Caco-2 (cell line): ENCODE data around the gene D2HGDH. TPM values are rescaled to one million over a fixed set of nuclear protein-coding genes. Genes with fewer than 3 reads are reported as not detected.

ENCODE experiments used
- BruUV-seq: library from RNA; stranded (reverse); fragments of 400-500 nt; replicated peaks from 2 replicates; lab custom pipeline; 2021; lab: Mats Ljungman, UMichigan
- CTCF ChIA-PET: fragments of 300-600 bp; sonication (Branson Sonifier 250); formaldehyde crosslinking; loops from one replicate; lab custom pipeline; 2022; ENCODE audit warnings: antibody characterized with exemption; lab: Charles Lee
- POLR2A ChIA-PET: fragments of 300-600 bp; sonication (Branson Sonifier 250); formaldehyde crosslinking; loops from one replicate; lab custom pipeline; 2022; ENCODE audit warnings: antibody characterized with exemption; lab: Charles Lee
- DNase-seq, 2 experiments: peaks; one replicate each; pipeline versions ENCODE4 v3.0.0 to v3.0.0-alpha.2; 2020 to 2022
- H3K27me3 ChIP-seq: replicated peaks from 2 replicates; pipeline ENCODE4 v1.6.0; 2011; ENCODE audit warnings: low read length; ENCODE audit not compliant: control insufficient read depth, insufficient read depth
- H3K36me3 ChIP-seq: 2 replicates; pipeline ENCODE4 v1.5.1; 2011; ENCODE audit warnings: low read length; ENCODE audit not compliant: control insufficient read depth, insufficient read depth
- H3K4me1 ChIP-seq: fragments of 250-450 bp; sonication (Bioruptor Pico); 2 replicates; pipeline ENCODE4 v1.5.1; 2020; ENCODE audit warnings: mild to moderate bottlenecking
- H3K4me3 ChIP-seq: 2 replicates; pipeline ENCODE4 v1.5.1; 2011; ENCODE audit warnings: low read depth, mild to moderate bottlenecking, control low read depth, low read length
- H3K9me3 ChIP-seq: fragments of 250-450 bp; sonication (Bioruptor Pico); 2 replicates; pipeline ENCODE4 v1.5.1; 2020; ENCODE audit warnings: mild to moderate bottlenecking, moderate library complexity
- H3K27ac Mint-ChIP-seq: one replicate; pipeline ENCODE4 v1.8.0; 2022; ENCODE audit warnings: mixed read lengths; ENCODE audit not compliant: unreplicated experiment
- H3K27me3 Mint-ChIP-seq: one replicate; pipeline ENCODE4 v1.8.0; 2022; ENCODE audit warnings: mixed read lengths; ENCODE audit not compliant: insufficient read depth, unreplicated experiment
- H3K36me3 Mint-ChIP-seq: one replicate; pipeline ENCODE4 v1.8.0; 2022; ENCODE audit warnings: mild to moderate bottlenecking, mixed read lengths; ENCODE audit not compliant: insufficient read depth, unreplicated experiment
- H3K4me1 Mint-ChIP-seq: one replicate; pipeline ENCODE4 v1.8.0; 2022; ENCODE audit warnings: low read depth, mixed read lengths; ENCODE audit not compliant: unreplicated experiment
- H3K4me3 Mint-ChIP-seq: one replicate; pipeline ENCODE4 v1.8.0; 2022; ENCODE audit warnings: mild to moderate bottlenecking, moderate library complexity, mixed read lengths; ENCODE audit not compliant: unreplicated experiment
- H3K9me3 Mint-ChIP-seq: one replicate; pipeline ENCODE4 v1.8.0; 2022; ENCODE audit warnings: mixed read lengths; ENCODE audit not compliant: unreplicated experiment
- intact Hi-C: fragments of 100-400 bp; cut with micrococcal nuclease; formaldehyde crosslinking; loops from one replicate; pipeline ENCODE4 v1.10.0; 2022; ENCODE audit not compliant: unreplicated experiment
- total RNA-seq: library from RNA; stranded (reverse); gene quantifications from 2 replicates; pipeline ENCODE4 v1.2.3, GENCODE V29; 2022
- TF ChIP-seq, protein P1 (sequence below), 2 experiments: fragments of 200-600 bp in 1 of 2; IDR thresholded peaks; 1 replicate in 1 of 2; 2 replicates in 1 of 2; pipeline versions ENCODE4 v1.5.1 to v1.8.0; 2011 to 2022; ENCODE audit warnings: antibody characterized with exemption in 1 of 2, control low read depth in 1 of 2, inconsistent platforms in 1 of 2, low read depth in 1 of 2, low read length in 1 of 2, mild to moderate bottlenecking in 1 of 2, moderate library complexity in 1 of 2; ENCODE audit not compliant: insufficient read depth in 1 of 2, severe bottlenecking in 1 of 2, unreplicated experiment in 1 of 2

The D2HGDH gene
- total RNA-seq, 1 experiment from 2014 or later: 35.4 TPM

DNA sequence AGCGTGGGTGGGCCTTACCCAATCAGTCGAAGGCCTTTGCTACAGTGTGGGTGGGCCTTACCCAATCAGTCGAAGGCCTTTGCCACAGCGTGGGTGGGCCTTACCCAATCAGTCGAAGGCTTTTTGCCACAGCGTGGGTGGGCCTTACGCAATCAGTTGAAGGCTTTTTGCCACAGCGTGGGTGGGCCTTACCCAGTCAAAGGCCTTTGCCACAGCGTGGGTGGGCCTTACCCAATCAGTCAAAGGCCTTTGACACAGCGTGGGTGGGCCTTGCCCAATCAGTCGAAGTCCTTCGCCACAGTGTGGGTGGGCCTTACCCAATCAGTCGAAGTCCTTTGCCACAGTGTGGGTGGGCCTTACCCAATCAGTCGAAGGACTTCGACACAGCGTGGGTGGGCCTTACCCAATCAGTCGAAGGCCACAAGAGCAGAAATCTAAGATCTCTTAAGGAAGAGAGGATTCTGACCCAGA lies 25.9 kb downstream of the D2HGDH start:
- intact Hi-C loops: no loop called here
- no peak for DNase-seq
- no peaks in the 10 kb centered on the region for H3K27me3 Mint-ChIP-seq
- CTCF ChIA-PET: no interaction called here
- POLR2A ChIA-PET: no interaction called here
- peaks cover 13% of the 10 kb centered on the region for H3K36me3 Mint-ChIP-seq
- Histone ChIP-seq H3K36me3 (no peaks in the 10 kb centered on the region), H3K4me3 (no peak overlapping the region), H3K4me1 (no peaks in the 10 kb centered on the region), H3K9me3 (no peaks in the 10 kb centered on the region), H3K27me3 (no peaks in the 10 kb centered on the region)
- H3K27ac Mint-ChIP-seq: no peak overlapping the region
- BruUV-seq: no TSS peak
- H3K4me3 Mint-ChIP-seq: no peak overlapping the region
- H3K4me1 Mint-ChIP-seq: peaks cover 12% of the 10 kb centered on the region
- TF ChIP-seq, protein P1, sequence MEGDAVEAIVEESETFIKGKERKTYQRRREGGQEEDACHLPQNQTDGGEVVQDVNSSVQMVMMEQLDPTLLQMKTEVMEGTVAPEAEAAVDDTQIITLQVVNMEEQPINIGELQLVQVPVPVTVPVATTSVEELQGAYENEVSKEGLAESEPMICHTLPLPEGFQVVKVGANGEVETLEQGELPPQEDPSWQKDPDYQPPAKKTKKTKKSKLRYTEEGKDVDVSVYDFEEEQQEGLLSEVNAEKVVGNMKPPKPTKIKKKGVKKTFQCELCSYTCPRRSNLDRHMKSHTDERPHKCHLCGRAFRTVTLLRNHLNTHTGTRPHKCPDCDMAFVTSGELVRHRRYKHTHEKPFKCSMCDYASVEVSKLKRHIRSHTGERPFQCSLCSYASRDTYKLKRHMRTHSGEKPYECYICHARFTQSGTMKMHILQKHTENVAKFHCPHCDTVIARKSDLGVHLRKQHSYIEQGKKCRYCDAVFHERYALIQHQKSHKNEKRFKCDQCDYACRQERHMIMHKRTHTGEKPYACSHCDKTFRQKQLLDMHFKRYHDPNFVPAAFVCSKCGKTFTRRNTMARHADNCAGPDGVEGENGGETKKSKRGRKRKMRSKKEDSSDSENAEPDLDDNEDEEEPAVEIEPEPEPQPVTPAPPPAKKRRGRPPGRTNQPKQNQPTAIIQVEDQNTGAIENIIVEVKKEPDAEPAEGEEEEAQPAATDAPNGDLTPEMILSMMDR (IDR thresholded peaks at IDR 0.05; ENCODE audit: insufficient read depth in 1 of 2, low read depth in 1 of 2, low read length in 1 of 2, severe bottlenecking in 1 of 2, unreplicated experiment in 1 of 2): no peak
- no peaks in the 10 kb centered on the region for H3K9me3 Mint-ChIP-seq

GRCh38 chr2:241762321-241762932 lies 28.0 kb downstream of the D2HGDH start:
- ChIA-PET CTCF (no interaction called here), POLR2A (no interaction called here)
- peak overlapping the region; percentile 71 for H3K27ac Mint-ChIP-seq
- H3K4me1 Mint-ChIP-seq: peaks cover 12% of the 10 kb centered on the region
- peaks cover 8% of the 10 kb centered on the region for H3K36me3 Mint-ChIP-seq
- Histone ChIP-seq H3K36me3 (no peaks in the 10 kb centered on the region), H3K4me3 (no peak overlapping the region), H3K9me3 (no peaks in the 10 kb centered on the region), H3K27me3 (no peaks in the 10 kb centered on the region), H3K4me1 (no peaks in the 10 kb centered on the region)
- no peak for DNase-seq
- no peak overlapping the region for H3K4me3 Mint-ChIP-seq
- TF ChIP-seq, protein P1 (IDR thresholded peaks at IDR 0.05; ENCODE audit: insufficient read depth in 1 of 2, low read depth in 1 of 2, low read length in 1 of 2, severe bottlenecking in 1 of 2, unreplicated experiment in 1 of 2): no peak
- intact Hi-C loops: no loop called here
- no TSS peak for BruUV-seq
- no peaks in the 10 kb centered on the region for H3K9me3 Mint-ChIP-seq
- H3K27me3 Mint-ChIP-seq: no peaks in the 10 kb centered on the region

GRCh38 chr2:241762933-241763369 lies 28.5 kb downstream of the D2HGDH start:
- H3K9me3 ChIP-seq: no peaks in the 10 kb centered on the region
- DNase-seq: no peak
- ChIA-PET CTCF (no interaction called here), POLR2A (no interaction called here)
- no peak overlapping the region for H3K4me3 ChIP-seq
- Mint-ChIP-seq H3K4me1 (peaks cover 12% of the 10 kb centered on the region), H3K36me3 (peaks cover 8% of the 10 kb centered on the region), H3K4me3 (no peak overlapping the region), H3K27me3 (no peaks in the 10 kb centered on the region), H3K27ac (peak overlapping the region; percentile 71), H3K9me3 (no peaks in the 10 kb centered on the region)
- no TSS peak for BruUV-seq
- no peaks in the 10 kb centered on the region for H3K27me3 ChIP-seq
- TF ChIP-seq, protein P1 (IDR thresholded peaks at IDR 0.05; ENCODE audit: insufficient read depth in 1 of 2, low read depth in 1 of 2, low read length in 1 of 2, severe bottlenecking in 1 of 2, unreplicated experiment in 1 of 2): no peak
- no peaks in the 10 kb centered on the region for H3K36me3 ChIP-seq
- intact Hi-C loops: no loop called here
- no peaks in the 10 kb centered on the region for H3K4me1 ChIP-seq
